Measurements from ENCODE around the gene NELFE.
A peak's percentile ranks its signal among the peaks of the same experiment; 100 is the strongest.
"Not testable (repeated sequence)": the region's sequence is repeated elsewhere in the genome, so short reads cannot be mapped to it uniquely, and the experiment has no call there.

Gene NELFE

GRCh38 chr6:31979238-31979898, 20.6 kb upstream of the NELFE start:
- no peak for TF ChIP-seq CTCF (conservative IDR thresholded peaks at IDR 0.05; ENCODE audit: low read length)
- no peak for DNase-seq (ENCODE audit: low read depth)
- H3K4me3 ChIP-seq (ENCODE audit: low read length) = no peak overlapping the region

GRCh38 chr6:31978831-31979230, 20.1 kb upstream of the NELFE start:
- no peak overlapping the region for H3K4me3 ChIP-seq (ENCODE audit: low read length)
- TF ChIP-seq CTCF (conservative IDR thresholded peaks at IDR 0.05; ENCODE audit: low read length) = no peak
- no peak for DNase-seq (ENCODE audit: low read depth)

- H3K4me3 ChIP-seq (ENCODE audit: low read length) = no peak overlapping the region
- no peak for DNase-seq (ENCODE audit: low read depth)
- no peak for TF ChIP-seq CTCF (conservative IDR thresholded peaks at IDR 0.05; ENCODE audit: low read length)
Measured at GRCh38 chr6:31977816-31978431, 19.2 kb upstream of the NELFE start.

GRCh38 chr6:31976065-31976464, 17.3 kb upstream of the NELFE start:
- not testable (repeated sequence) for H3K4me3 ChIP-seq (ENCODE audit: low read length); DNase-seq (ENCODE audit: low read depth)

- H3K4me3 ChIP-seq (ENCODE audit: low read length) = peak overlapping the region; percentile 94
- peak; percentile 55 for DNase-seq (ENCODE audit: low read depth)
- no peak for TF ChIP-seq CTCF (conservative IDR thresholded peaks at IDR 0.05; ENCODE audit: low read length)
Measured at GRCh38 chr6:31972709-31973350, 14.1 kb upstream of the NELFE start.

- H3K4me3 ChIP-seq (ENCODE audit: low read length) = peak within 1 kb of the TSS; percentile 94
- peak; percentile 99 for DNase-seq (ENCODE audit: low read depth)
- no peak for TF ChIP-seq CTCF (conservative IDR thresholded peaks at IDR 0.05; ENCODE audit: low read length)
Measured at GRCh38 chr6:31971993-31972708, 13.4 kb upstream of the NELFE start, which contains the start of gene DXO. TSS of gene DXO (minus strand) at chr6:31972138. CDS start at chr6:31971675, 463 bp downstream.

GRCh38 chr6:31971279-31971992, 12.7 kb upstream of the NELFE start:
- DNase-seq (ENCODE audit: low read depth) = no peak
- peak overlapping the region; percentile 94 for H3K4me3 ChIP-seq (ENCODE audit: low read length)
- no peak for TF ChIP-seq CTCF (conservative IDR thresholded peaks at IDR 0.05; ENCODE audit: low read length)
